Measurements from ENCODE around the gene ZMYND11. TPM values are rescaled to one million over a fixed set of nuclear protein-coding genes. Genes with fewer than 3 reads are reported as not detected.

Gene ZMYND11
- total and polyA plus RNA-seq, 2 of the 13 experiments (the other 11 are each of a cell fraction or from before 2014, with no cell fraction given) = 17.5 to 38.7 TPM

DNA sequence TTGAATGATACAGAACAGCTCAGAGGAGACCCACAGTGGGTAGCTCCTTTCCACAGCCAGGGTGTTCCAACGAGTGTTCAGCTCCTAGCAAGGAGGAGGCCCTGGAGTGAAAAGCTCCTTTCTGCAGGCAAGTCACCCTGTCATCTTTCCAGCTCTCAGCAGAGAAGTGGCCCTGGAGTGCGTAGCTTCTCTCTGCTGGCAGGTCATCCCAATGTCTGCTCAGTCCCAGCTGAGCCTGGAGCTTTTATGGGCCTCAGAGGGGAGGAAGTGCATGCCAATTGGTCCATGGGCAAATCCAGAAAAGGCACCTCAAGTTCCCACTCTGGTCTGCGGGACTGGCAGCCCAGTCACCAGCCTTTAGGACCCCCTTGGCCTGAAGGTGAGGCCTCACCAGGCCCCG is 30.8 kb upstream of the ZMYND11 start:
- Histone ChIP-seq H3K27ac (ENCODE audit: extremely low read length, insufficient read depth, low read length) (no peak overlapping the region), H3K27me3 (ENCODE audit: control insufficient read depth in 1 of 2, insufficient read depth in 2 of 2, low read length in 2 of 2) (peaks cover 0 to 15% of the 10 kb centered on the region in 2 experiments; a peak in 2 of 5 replicates), H3K4me2 (ENCODE audit: low read depth, low read length) (no peak overlapping the region), H3K9ac (ENCODE audit: insufficient read depth, low read depth, low read length) (no peak overlapping the region), H3K4me3 (replicated peaks in 1 of 3; ENCODE audit: insufficient read depth in 1 of 3, low read depth in 2 of 3, low read length in 3 of 3) (no peak overlapping the region), H3K4me1 (ENCODE audit: insufficient read depth, low read length) (no peaks in the 10 kb centered on the region), H3K79me2 (ENCODE audit: insufficient read depth, low read length) (no peaks in the 10 kb centered on the region), H3K9me3 (ENCODE audit: low read length) (no peaks in the 10 kb centered on the region), H3K36me3 (replicated peaks in 1 of 2; ENCODE audit: control insufficient read depth in 1 of 2, insufficient read depth in 2 of 2, low read length in 2 of 2) (no peaks in the 10 kb centered on the region), H2AFZ (ENCODE audit: low read length) (no peak overlapping the region), H4K20me1 (ENCODE audit: insufficient read depth, low read length) (no peaks in the 10 kb centered on the region)
- BruUV-seq (replicated peaks) = no TSS peak
- in situ Hi-C loops (cut with HindIII; ENCODE audit: extremely low pct_ligation_motif_present, low pct_unique_long_range_greater_than_20kb) = no loop called here
- ChIA-PET CTCF (ENCODE audit: low intra/inter-chr PET ratio, low total read pairs) (no interaction called here), POLR2A (no interaction called here)
- intact Hi-C loops (cut with micrococcal nuclease; ENCODE audit: unreplicated experiment) = no loop called here
- TF ChIP-seq HMG20B (CRISPR knock-in tag; conservative IDR thresholded peaks at IDR 0.05) = no peak
- no peak for TF ChIP-seq ZNF670 (CRISPR knock-in tag; IDR thresholded peaks at IDR 0.05; ENCODE audit: borderline replicate concordance)
- no peak for TF ChIP-seq ZNF577 (CRISPR knock-in tag; IDR thresholded peaks at IDR 0.05; ENCODE audit: borderline replicate concordance, low read depth)
- no peak for TF ChIP-seq ZNF724P (CRISPR knock-in tag; IDR thresholded peaks at IDR 0.05; ENCODE audit: borderline replicate concordance)
- no peak for TF ChIP-seq TGIF2 (CRISPR knock-in tag; IDR thresholded peaks at IDR 0.05)
- TF ChIP-seq ZBTB7A (CRISPR knock-in tag; IDR thresholded peaks at IDR 0.05) = no peak
- ATAC-seq (peak; percentile 54), DNase-seq (ENCODE audit: low spot score) (no peak), FAIRE-seq (no peak)
- 75% methylated on average over 1 of the region's 4 CpGs for WGBS (ENCODE audit: low lambda C conversion rate)

DNA sequence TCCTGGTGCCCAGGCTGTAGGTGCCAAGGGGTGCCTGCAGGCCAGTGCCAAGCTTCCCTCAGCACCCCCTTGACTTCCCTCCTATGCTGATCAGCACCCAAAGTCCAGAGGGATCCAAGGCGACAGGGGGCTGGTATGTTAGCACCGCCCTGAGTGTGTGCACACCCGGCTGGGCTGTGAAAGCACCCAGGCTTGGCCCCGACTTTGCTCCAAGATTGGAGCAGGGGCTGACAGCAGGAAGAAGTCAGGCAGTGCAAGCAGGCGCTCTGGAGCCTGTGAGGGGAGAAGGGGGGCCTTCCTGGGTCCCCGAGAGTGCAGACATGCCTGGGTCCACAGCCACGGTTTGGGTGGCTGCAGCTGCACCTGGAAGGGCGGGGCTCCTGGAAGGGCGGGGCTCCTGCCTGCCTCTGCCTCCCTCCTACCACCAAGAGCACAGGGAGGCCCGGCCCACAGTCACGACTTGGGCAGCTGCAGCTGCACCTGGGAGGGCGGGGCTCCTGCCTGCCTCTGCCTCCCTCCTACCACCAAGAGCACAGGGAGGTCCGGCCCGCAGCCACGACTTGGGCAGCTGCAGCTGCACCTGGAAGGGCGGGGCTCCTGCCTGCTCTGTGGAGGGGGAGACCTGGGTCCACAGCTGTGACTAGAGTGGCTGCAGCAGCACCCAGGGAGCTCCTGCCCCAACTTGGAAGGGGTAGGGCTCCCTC is 30.2 kb upstream of the ZMYND11 start:
- DNase-seq (ENCODE audit: low spot score) = no peak
- POLR2A ChIA-PET = no interaction called here
- H3K79me2 ChIP-seq (ENCODE audit: insufficient read depth, low read length) = no peaks in the 10 kb centered on the region
- no peak overlapping the region for H3K9ac ChIP-seq (ENCODE audit: insufficient read depth, low read depth, low read length)
- FAIRE-seq = no peak
- peak; percentile 66 for ATAC-seq
- BruUV-seq (replicated peaks) = no TSS peak
- in situ Hi-C loops (cut with HindIII; ENCODE audit: extremely low pct_ligation_motif_present, low pct_unique_long_range_greater_than_20kb) = no loop called here
- H3K27ac ChIP-seq (ENCODE audit: extremely low read length, insufficient read depth, low read length) = no peak overlapping the region
- no peak for TF ChIP-seq ZBTB38 (CRISPR knock-in tag; IDR thresholded peaks at IDR 0.05)
- TF ChIP-seq SP4 (CRISPR knock-in tag; IDR thresholded peaks at IDR 0.05) = no peak
- TF ChIP-seq, protein P1, sequence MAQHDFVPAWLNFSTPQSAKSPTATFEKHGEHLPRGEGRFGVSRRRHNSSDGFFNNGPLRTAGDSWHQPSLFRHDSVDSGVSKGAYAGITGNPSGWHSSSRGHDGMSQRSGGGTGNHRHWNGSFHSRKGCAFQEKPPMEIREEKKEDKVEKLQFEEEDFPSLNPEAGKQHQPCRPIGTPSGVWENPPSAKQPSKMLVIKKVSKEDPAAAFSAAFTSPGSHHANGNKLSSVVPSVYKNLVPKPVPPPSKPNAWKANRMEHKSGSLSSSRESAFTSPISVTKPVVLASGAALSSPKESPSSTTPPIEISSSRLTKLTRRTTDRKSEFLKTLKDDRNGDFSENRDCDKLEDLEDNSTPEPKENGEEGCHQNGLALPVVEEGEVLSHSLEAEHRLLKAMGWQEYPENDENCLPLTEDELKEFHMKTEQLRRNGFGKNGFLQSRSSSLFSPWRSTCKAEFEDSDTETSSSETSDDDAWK (CRISPR knock-in tag; IDR thresholded peaks at IDR 0.05) = no peak
- H3K27me3 ChIP-seq (ENCODE audit: control insufficient read depth in 1 of 2, insufficient read depth in 2 of 2, low read length in 2 of 2) = peaks cover 0 to 15% of the 10 kb centered on the region in 2 experiments; a peak in 2 of 5 replicates
- 10% methylated on average over 2 of the region's 16 CpGs for WGBS (ENCODE audit: low lambda C conversion rate)
- intact Hi-C loops (cut with micrococcal nuclease; ENCODE audit: unreplicated experiment) = no loop called here
- no peaks in the 10 kb centered on the region for H3K4me1 ChIP-seq (ENCODE audit: insufficient read depth, low read length)
- H3K4me2 ChIP-seq (ENCODE audit: low read depth, low read length) = peak overlapping the region; percentile 3; the same call in 1 of the 2 replicates
- no peaks in the 10 kb centered on the region for H4K20me1 ChIP-seq (ENCODE audit: insufficient read depth, low read length)
- CTCF ChIA-PET (ENCODE audit: low intra/inter-chr PET ratio, low total read pairs) = no interaction called here
- H3K36me3 ChIP-seq (replicated peaks in 1 of 2; ENCODE audit: control insufficient read depth in 1 of 2, insufficient read depth in 2 of 2, low read length in 2 of 2) = no peaks in the 10 kb centered on the region
- H2AFZ ChIP-seq (ENCODE audit: low read length) = no peak overlapping the region
- H3K9me3 ChIP-seq (ENCODE audit: low read length) = no peaks in the 10 kb centered on the region
- H3K4me3 ChIP-seq (replicated peaks in 1 of 3; ENCODE audit: insufficient read depth in 1 of 3, low read depth in 2 of 3, low read length in 3 of 3) = no peak overlapping the region; a peak in 1 of 6 replicates

All from HepG2 (cell line).